ENCODE results near the gene THAP7. TPM values are rescaled to one million over a fixed set of nuclear protein-coding genes. Genes with fewer than 3 reads are reported as not detected.

Gene THAP7
- total RNA-seq, 1 experiment from 2014 or later, result 29.1 TPM

DNA sequence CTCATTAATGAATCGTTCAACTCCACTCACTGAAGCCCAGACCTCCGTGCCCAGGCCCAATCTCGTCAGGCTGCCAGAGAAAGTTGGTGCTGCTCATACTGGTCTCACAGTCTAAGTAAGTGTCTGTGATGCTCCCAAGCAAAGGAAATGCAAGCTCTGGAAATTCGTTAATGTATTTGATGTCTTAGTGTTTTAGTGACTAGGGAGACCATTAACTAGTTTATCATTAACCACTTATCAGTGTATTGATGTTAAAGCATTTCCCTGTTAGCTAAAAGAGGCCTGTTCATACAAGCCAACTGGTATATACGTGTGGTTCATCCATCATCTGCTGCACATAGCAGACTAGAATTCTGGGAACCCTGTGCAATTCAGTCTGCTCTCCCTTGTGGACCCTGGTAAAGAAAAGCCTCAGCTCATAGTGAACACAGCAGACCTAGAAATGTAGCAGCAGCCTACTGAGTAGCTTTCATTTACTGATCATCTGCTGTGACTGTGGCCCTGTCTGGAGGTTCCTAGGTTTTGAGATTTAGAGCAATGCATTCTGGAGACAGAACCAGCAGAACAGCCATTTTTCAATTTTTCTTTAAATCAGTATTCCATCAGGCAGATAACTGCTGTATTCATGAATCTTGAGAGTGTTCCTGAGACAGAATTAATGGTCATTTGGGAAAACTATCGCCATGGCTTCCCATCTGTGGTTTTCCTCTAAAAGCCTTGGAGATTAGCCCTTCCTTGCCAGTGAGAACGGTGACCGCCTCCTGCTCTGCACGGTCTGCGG is 50.6 kb downstream of the THAP7 start:
- TF ChIP-seq, protein P1, sequence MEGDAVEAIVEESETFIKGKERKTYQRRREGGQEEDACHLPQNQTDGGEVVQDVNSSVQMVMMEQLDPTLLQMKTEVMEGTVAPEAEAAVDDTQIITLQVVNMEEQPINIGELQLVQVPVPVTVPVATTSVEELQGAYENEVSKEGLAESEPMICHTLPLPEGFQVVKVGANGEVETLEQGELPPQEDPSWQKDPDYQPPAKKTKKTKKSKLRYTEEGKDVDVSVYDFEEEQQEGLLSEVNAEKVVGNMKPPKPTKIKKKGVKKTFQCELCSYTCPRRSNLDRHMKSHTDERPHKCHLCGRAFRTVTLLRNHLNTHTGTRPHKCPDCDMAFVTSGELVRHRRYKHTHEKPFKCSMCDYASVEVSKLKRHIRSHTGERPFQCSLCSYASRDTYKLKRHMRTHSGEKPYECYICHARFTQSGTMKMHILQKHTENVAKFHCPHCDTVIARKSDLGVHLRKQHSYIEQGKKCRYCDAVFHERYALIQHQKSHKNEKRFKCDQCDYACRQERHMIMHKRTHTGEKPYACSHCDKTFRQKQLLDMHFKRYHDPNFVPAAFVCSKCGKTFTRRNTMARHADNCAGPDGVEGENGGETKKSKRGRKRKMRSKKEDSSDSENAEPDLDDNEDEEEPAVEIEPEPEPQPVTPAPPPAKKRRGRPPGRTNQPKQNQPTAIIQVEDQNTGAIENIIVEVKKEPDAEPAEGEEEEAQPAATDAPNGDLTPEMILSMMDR (IDR thresholded peaks at IDR 0.05; ENCODE audit: insufficient read depth in 1 of 2, low read depth in 1 of 2, low read length in 1 of 2, severe bottlenecking in 1 of 2, unreplicated experiment in 1 of 2), result no peak
- Histone ChIP-seq H3K27me3 (replicated peaks; ENCODE audit: control insufficient read depth, insufficient read depth, low read length) (no peaks in the 10 kb centered on the region), H3K36me3 (ENCODE audit: control insufficient read depth, insufficient read depth, low read length) (peaks cover 4% of the 10 kb centered on the region), H3K4me1 (peaks cover 69% of the 10 kb centered on the region), H3K4me3 (ENCODE audit: low read depth, low read length) (no peak overlapping the region), H3K9me3 (no peaks in the 10 kb centered on the region)
- Mint-ChIP-seq H3K4me3 (ENCODE audit: unreplicated experiment) (peak overlapping the region; percentile 22), H3K36me3 (ENCODE audit: insufficient read depth, unreplicated experiment) (peaks cover 79% of the 10 kb centered on the region), H3K9me3 (ENCODE audit: unreplicated experiment) (no peaks in the 10 kb centered on the region), H3K27ac (ENCODE audit: unreplicated experiment) (peak overlapping the region; percentile 88), H3K4me1 (ENCODE audit: low read depth, unreplicated experiment) (peaks cover 11% of the 10 kb centered on the region), H3K27me3 (ENCODE audit: insufficient read depth, unreplicated experiment) (no peaks in the 10 kb centered on the region)
- TSS peak; percentile 42 for BruUV-seq (replicated peaks)
- DNase-seq, result peak in 1 of 2 experiments; percentile 34
- POLR2A ChIA-PET, result interaction anchor here (0.5 to 1.5 kb wide), 6 partner anchors 14 to 86 kb away, joined by 3 to 10 read pairs (median 3); partner anchors contain the start of genes CRKL and LZTR1
- intact Hi-C loops (cut with micrococcal nuclease; ENCODE audit: unreplicated experiment), result loop anchor here (5.0 kb wide), 2 partner anchors 64 to 94 kb away; partner anchors contain the start of genes PI4KA and SNAP29
- CTCF ChIA-PET, result interaction anchor here (1.1 to 3.0 kb wide), 5 partner anchors 14 to 174 kb away, joined by 5 to 21 read pairs (median 8); partner anchors contain the start of genes CRKL and LZTR1

DNA sequence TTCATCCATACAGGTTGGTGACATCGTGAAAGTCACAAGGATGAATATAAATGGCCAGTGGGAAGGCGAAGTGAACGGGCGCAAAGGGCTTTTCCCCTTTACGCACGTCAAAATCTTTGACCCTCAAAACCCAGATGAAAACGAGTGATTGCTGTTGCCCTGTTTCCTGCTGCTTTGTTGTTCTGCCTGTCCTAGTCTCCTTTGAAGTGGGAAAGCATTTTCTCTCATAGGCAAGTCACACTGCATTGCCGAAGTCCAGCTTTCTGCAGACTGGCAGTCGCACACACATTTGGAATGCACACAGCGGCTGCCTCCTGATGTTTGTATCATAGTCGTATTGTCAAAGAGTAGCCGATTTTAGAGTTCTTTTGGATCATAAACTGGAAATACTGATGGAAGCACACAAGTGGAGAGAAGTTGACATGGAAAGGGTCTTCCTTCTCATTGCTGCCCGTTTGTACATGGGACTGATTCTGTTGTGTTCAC is 52.2 kb downstream of the THAP7 start:
- ChIA-PET CTCF (interaction anchor here (3.0 kb wide), 1 partner anchor 64 kb away, joined by 21 read pairs; no protein-coding TSS in a partner anchor), POLR2A (no interaction called here)
- no peaks in the 10 kb centered on the region for H3K9me3 Mint-ChIP-seq (ENCODE audit: unreplicated experiment)
- no peaks in the 10 kb centered on the region for H3K27me3 ChIP-seq (replicated peaks; ENCODE audit: control insufficient read depth, insufficient read depth, low read length)
- no peak overlapping the region for H3K4me3 ChIP-seq (ENCODE audit: low read depth, low read length)
- intact Hi-C loops (cut with micrococcal nuclease; ENCODE audit: unreplicated experiment), result loop anchor here (5.0 kb wide), 2 partner anchors 62 to 92 kb away; partner anchors contain the start of genes PI4KA and SNAP29
- peaks cover 19% of the 10 kb centered on the region for H3K4me1 Mint-ChIP-seq (ENCODE audit: low read depth, unreplicated experiment)
- no peaks in the 10 kb centered on the region for H3K27me3 Mint-ChIP-seq (ENCODE audit: insufficient read depth, unreplicated experiment)
- H3K4me3 Mint-ChIP-seq (ENCODE audit: unreplicated experiment), result no peak overlapping the region
- H3K9me3 ChIP-seq, result no peaks in the 10 kb centered on the region
- TF ChIP-seq, protein P1 (IDR thresholded peaks at IDR 0.05; ENCODE audit: insufficient read depth in 1 of 2, low read depth in 1 of 2, low read length in 1 of 2, severe bottlenecking in 1 of 2, unreplicated experiment in 1 of 2), result no peak
- peaks cover 4% of the 10 kb centered on the region for H3K36me3 ChIP-seq (ENCODE audit: control insufficient read depth, insufficient read depth, low read length)
- H3K27ac Mint-ChIP-seq (ENCODE audit: unreplicated experiment), result peak overlapping the region; percentile 88
- H3K36me3 Mint-ChIP-seq (ENCODE audit: insufficient read depth, unreplicated experiment), result peaks cover 85% of the 10 kb centered on the region
- no peak for DNase-seq
- BruUV-seq (replicated peaks), result no TSS peak
- peaks cover 61% of the 10 kb centered on the region for H3K4me1 ChIP-seq

Small RNA genes within 50 kb of the gene (microRNA-seq; reads per million reads assigned to microRNA genes)
- gene MIR649, result not detected

Other genes with a start within 250 kb of the THAP7 start
- 1.3 and 1.5 TPM in 2 replicates for gene SERPIND1, start 228.0 kb downstream of the THAP7 start, total RNA-seq (2022)
- gene PI4KA, start 143.3 kb downstream of the THAP7 start, total RNA-seq (2022), result 66.9 and 67.2 TPM in 2 replicates
- gene SNAP29, start 143.1 kb downstream of the THAP7 start, total RNA-seq (2022), result 26.2 and 26.8 TPM in 2 replicates
- gene CRKL, start 84.7 kb downstream of the THAP7 start, total RNA-seq (2022), result 76.0 and 82.7 TPM in 2 replicates
- 0.73 and 3.0 TPM in 2 replicates for gene AIFM3, start 34.9 kb downstream of the THAP7 start, total RNA-seq (2022)
- 37.2 and 41.3 TPM in 2 replicates for gene LZTR1, start 19.8 kb downstream of the THAP7 start, total RNA-seq (2022)
- gene P2RX6, start 13.0 kb upstream of the THAP7 start, total RNA-seq (2022), result 0.11 TPM in 1 of 2 replicates, not detected in the other
- gene SLC7A4, start 30.4 kb upstream of the THAP7 start, total RNA-seq (2022), result 1.9 and 2.1 TPM in 2 replicates
- gene LRRC74B, start 43.8 kb upstream of the THAP7 start, total RNA-seq (2022), result not detected in 2 replicates

All from Caco-2 (cell line).